OCI-LY3 (cell line): ENCODE data around the gene CELF1.
A peak's percentile ranks its signal among the peaks of the same experiment; 100 is the strongest.
"Not testable (repeated sequence)": the region's sequence is repeated elsewhere in the genome, so short reads cannot be mapped to it uniquely, and the experiment has no call there.

Experiments used
- H2AFZ ChIP-seq: fragments of 200-600, 300-600 bp; shearing (Covaris generic); 2 replicates; pipeline ENCODE4 v1.6.0; 2014; ENCODE audit warnings: antibody characterized with exemption, low read depth, low read length
- H3K27ac ChIP-seq: fragments of 200-600, 300-600 bp; sonication (generic); 2 replicates; pipeline ENCODE4 v1.5.1; 2014; ENCODE audit warnings: mild to moderate bottlenecking, low read length, moderate library complexity, mixed read lengths
- H3K27me3 ChIP-seq: fragments of 200-600, 300-600 bp; sonication (generic); 2 replicates; pipeline ENCODE4 v1.6.1; 2014; ENCODE audit warnings: low read depth, low read length, mixed read lengths
- H3K36me3 ChIP-seq: fragments of 200-600, 300-600 bp; sonication (generic); replicated peaks from 2 replicates; pipeline ENCODE3; 2014; ENCODE audit warnings: low read depth, low read length, mixed read lengths
- H3K4me1 ChIP-seq: fragments of 300-600, 200-600 bp; sonication (generic); 2 replicates; pipeline ENCODE4 v1.6.1; 2014; ENCODE audit warnings: low read length, mixed read lengths
- H3K4me2 ChIP-seq: fragments of 200-600, 300-600 bp; sonication (generic); 2 replicates; pipeline ENCODE4 v1.6.1; 2014; ENCODE audit warnings: low read length, mixed read lengths
- H3K4me3 ChIP-seq: fragments of 300-600, 200-600 bp; sonication (generic); 2 replicates; pipeline ENCODE4 v1.5.1; 2014; ENCODE audit warnings: antibody characterized with exemption, mild to moderate bottlenecking, low read length, moderate library complexity
- H3K79me2 ChIP-seq: fragments of 300-600, 200-600 bp; shearing (Covaris generic); 2 replicates; pipeline ENCODE4 v1.6.1; 2014; ENCODE audit warnings: mild to moderate bottlenecking, low read length, mixed read lengths
- H3K9ac ChIP-seq: fragments of 300-600, 200-600 bp; shearing (Covaris generic); 2 replicates; pipeline ENCODE4 v1.6.0; 2014; ENCODE audit warnings: mild to moderate bottlenecking, low read length, moderate library complexity
- H3K9me3 ChIP-seq: fragments of 200-600, 300-600 bp; shearing (Covaris generic); 2 replicates; pipeline ENCODE4 v1.6.1; 2014; ENCODE audit warnings: low read length, mixed read lengths; ENCODE audit not compliant: insufficient read depth
- H4K20me1 ChIP-seq: fragments of 200-600, 300-600 bp; sonication (generic); 2 replicates; pipeline ENCODE4 v1.6.1; 2016; ENCODE audit warnings: low read length, mixed read lengths; ENCODE audit not compliant: insufficient read depth
- CTCF ChIP-seq: fragments of 200-600, 300-600 bp; sonication (generic); IDR thresholded peaks from 2 replicates; pipeline ENCODE4 v1.5.1; 2014; ENCODE audit warnings: antibody characterized with exemption, low read length, low read depth
- EZH2phosphoT487 ChIP-seq: fragments of 200-600 bp; shearing (Covaris generic); IDR thresholded peaks from 2 replicates; pipeline ENCODE4 v1.6.1; 2018; ENCODE audit warnings: antibody characterized with exemption, mixed run types, low read depth

CELF1 gene

GRCh38 chr11:47461876-47462275 lies 91.1 kb downstream of the CELF1 start:
- Histone ChIP-seq H2AFZ (no peak overlapping the region), H3K4me3 (no peak overlapping the region), H3K36me3 (peaks cover 38% of the 10 kb centered on the region), H4K20me1 (peaks cover 12% of the 10 kb centered on the region), H3K4me1 (peaks cover 10% of the 10 kb centered on the region; the same call in 1 of the 2 replicates), H3K79me2 (peaks cover 19% of the 10 kb centered on the region), H3K27ac (no peak overlapping the region), H3K4me2 (no peak overlapping the region), H3K9me3 (no peaks in the 10 kb centered on the region), H3K9ac (no peak overlapping the region), H3K27me3 (no peaks in the 10 kb centered on the region)
- no peak for TF ChIP-seq EZH2phosphoT487
- no peak for TF ChIP-seq CTCF

- Histone ChIP-seq H3K27me3 (no peaks in the 10 kb centered on the region), H3K36me3 (peaks cover 32% of the 10 kb centered on the region), H3K4me3 (no peak overlapping the region), H3K9ac (no peak overlapping the region), H3K79me2 (peaks cover 13% of the 10 kb centered on the region), H4K20me1 (peaks cover 6% of the 10 kb centered on the region), H3K4me2 (no peak overlapping the region), H2AFZ (no peak overlapping the region), H3K9me3 (no peaks in the 10 kb centered on the region), H3K4me1 (peaks cover 10% of the 10 kb centered on the region; the same call in 1 of the 2 replicates), H3K27ac (no peak overlapping the region)
- TF ChIP-seq EZH2phosphoT487 (no peak), CTCF (no peak)
Observed at GRCh38 chr11:47460571-47461235, 92.2 kb downstream of the CELF1 start.

- not testable (repeated sequence) for H3K9ac ChIP-seq, H3K4me1 ChIP-seq, H3K4me3 ChIP-seq, H3K9me3 ChIP-seq, H3K27ac ChIP-seq, H4K20me1 ChIP-seq, H3K36me3 ChIP-seq, H2AFZ ChIP-seq, H3K79me2 ChIP-seq, H3K27me3 ChIP-seq
- peak; percentile 77 for TF ChIP-seq CTCF
- H3K4me2 ChIP-seq: 0 out of 2 replicates have a peak overlapping the region, but pooled peaks have one; percentile 18
Observed at GRCh38 chr11:47454258-47454671, 98.7 kb downstream of the CELF1 start.

- Histone ChIP-seq H3K9ac (no peak overlapping the region), H3K4me1 (peaks cover 3% of the 10 kb centered on the region), H3K27ac (no peak overlapping the region), H3K4me3 (no peak overlapping the region), H3K4me2 (no peak overlapping the region), H2AFZ (no peak overlapping the region), H4K20me1 (no peaks in the 10 kb centered on the region), H3K36me3 (no peaks in the 10 kb centered on the region), H3K27me3 (no peaks in the 10 kb centered on the region), H3K79me2 (no peaks in the 10 kb centered on the region), H3K9me3 (no peaks in the 10 kb centered on the region)
- TF ChIP-seq CTCF (no peak), EZH2phosphoT487 (no peak)
Observed at GRCh38 chr11:47453365-47453764, 99.6 kb downstream of the CELF1 start.
